Measurements from ENCODE around the gene ACBD3.
"Not testable (repeated sequence)": the region's sequence is repeated elsewhere in the genome, so short reads cannot be mapped to it uniquely, and the experiment has no call there.

Gene ACBD3

DNA sequence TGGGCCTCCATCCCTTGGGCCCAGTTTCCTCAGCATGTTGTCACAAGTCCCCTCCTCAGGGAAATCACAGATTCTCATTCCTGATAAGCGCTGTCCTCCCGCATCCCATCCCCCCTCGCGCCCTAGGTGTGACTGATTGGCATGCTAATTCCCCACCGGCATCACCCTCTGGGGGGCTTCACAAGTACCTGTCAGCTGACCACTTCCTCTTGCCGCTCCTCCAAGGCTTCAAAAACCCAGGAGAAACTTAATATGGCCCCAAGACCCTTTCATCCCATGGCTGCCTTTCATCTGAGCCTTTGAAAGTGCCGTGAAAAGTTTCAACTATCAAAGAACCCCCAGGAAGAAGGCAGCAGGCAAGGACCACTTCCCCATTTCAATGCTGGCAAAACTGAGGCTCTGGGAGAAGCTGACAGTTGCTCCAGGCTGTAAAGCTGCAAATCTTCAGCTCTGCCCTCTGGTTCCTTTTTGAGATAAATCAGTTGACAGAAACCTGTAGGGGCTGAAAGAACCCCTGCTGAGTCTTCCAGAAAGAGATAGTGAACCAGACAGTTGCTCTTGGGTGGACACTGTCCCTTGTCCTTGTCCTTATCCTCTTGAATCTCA is 24.1 kb upstream of the ACBD3 start:
- TF ChIP-seq, protein P1, sequence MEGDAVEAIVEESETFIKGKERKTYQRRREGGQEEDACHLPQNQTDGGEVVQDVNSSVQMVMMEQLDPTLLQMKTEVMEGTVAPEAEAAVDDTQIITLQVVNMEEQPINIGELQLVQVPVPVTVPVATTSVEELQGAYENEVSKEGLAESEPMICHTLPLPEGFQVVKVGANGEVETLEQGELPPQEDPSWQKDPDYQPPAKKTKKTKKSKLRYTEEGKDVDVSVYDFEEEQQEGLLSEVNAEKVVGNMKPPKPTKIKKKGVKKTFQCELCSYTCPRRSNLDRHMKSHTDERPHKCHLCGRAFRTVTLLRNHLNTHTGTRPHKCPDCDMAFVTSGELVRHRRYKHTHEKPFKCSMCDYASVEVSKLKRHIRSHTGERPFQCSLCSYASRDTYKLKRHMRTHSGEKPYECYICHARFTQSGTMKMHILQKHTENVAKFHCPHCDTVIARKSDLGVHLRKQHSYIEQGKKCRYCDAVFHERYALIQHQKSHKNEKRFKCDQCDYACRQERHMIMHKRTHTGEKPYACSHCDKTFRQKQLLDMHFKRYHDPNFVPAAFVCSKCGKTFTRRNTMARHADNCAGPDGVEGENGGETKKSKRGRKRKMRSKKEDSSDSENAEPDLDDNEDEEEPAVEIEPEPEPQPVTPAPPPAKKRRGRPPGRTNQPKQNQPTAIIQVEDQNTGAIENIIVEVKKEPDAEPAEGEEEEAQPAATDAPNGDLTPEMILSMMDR (conservative IDR thresholded peaks at IDR 0.05; ENCODE audit: low read depth, low read length): no peak
- no peak for DNase-seq (ENCODE audit: low read depth)
- H3K4me3 ChIP-seq (ENCODE audit: low read length): no peak overlapping the region

DNA sequence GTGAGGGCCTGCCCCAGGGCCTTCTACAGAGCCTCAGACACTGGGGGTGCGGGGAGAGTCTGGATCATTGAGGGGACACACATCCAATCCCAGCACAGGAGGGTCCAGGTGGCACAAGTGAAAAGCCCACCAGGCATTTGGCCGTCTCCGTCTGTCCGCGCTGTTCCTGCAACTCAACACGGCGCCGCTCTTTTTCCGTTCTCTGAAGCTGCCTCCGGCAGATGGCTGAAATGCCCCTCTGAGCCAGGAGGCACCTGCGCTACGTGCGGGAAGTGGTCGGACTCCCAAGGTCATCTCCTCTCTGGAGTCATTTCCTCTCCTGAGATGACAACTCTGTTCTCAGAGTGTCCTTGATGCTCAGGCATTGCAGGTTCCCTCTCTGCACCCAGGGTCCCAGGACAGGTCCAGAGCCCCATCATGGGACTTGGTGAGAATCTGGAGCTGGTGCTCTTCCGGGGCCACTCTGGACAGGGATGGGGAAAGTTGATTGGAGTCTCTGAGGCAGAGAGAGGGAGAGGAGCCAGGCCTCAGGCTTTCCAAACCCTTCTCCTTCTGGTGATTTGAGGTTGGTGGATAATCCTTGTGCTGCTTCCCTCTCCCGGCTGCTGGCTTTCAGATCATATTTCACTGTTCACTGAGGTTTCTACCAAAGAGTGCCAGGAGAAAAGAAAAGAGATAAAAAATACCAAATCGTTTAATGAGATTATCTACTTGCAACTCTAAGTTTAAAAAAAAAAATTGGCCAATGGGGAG is 22.9 kb upstream of the ACBD3 start:
- H3K4me3 ChIP-seq (ENCODE audit: low read length): no peak overlapping the region
- DNase-seq (ENCODE audit: low read depth): no peak
- TF ChIP-seq, protein P1 (conservative IDR thresholded peaks at IDR 0.05; ENCODE audit: low read depth, low read length): no peak

DNA sequence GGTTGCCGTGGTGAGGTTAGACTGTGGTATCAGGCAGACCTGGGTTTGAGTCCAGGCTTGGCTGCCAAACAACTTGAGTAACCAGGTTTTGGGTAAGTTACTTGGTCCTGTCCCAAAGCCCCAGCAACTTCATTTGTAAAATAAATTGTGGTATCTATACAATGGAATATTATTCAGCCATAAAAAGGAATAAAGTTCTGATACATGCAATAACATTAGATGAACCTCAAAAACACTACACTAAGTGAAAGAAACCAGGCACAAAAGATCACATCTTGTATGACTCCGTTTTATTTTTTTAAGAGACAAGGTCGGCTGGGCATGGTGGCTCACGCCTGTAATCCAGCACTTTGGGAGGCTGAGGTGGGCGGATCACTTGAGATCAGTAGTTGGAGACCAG is 20.5 kb upstream of the ACBD3 start:
- no peak for DNase-seq (ENCODE audit: low read depth)
- no peak overlapping the region for H3K4me3 ChIP-seq (ENCODE audit: low read length)
- TF ChIP-seq, protein P1 (conservative IDR thresholded peaks at IDR 0.05; ENCODE audit: low read depth, low read length): no peak

DNA sequence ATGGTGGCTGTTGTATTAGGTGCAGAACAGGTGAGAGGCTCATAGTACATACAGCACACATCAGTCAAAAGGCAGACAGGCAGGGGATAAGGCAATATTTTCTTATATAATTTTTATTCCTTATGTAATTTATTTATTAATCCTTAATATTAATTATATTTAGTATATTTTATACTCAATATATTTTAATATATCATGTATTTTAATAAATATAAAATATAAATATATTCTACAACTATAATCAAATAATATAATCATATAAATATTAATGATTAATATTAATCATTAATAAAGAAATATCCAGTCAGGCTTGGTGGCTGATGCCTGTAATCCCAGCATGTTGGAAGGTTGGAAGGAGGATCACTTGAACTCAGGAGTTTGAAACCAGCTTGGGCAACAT is 17.7 kb upstream of the ACBD3 start:
- no peak overlapping the region for H3K4me3 ChIP-seq (ENCODE audit: low read length)
- TF ChIP-seq, protein P1 (conservative IDR thresholded peaks at IDR 0.05; ENCODE audit: low read depth, low read length): no peak
- DNase-seq (ENCODE audit: low read depth): no peak

DNA sequence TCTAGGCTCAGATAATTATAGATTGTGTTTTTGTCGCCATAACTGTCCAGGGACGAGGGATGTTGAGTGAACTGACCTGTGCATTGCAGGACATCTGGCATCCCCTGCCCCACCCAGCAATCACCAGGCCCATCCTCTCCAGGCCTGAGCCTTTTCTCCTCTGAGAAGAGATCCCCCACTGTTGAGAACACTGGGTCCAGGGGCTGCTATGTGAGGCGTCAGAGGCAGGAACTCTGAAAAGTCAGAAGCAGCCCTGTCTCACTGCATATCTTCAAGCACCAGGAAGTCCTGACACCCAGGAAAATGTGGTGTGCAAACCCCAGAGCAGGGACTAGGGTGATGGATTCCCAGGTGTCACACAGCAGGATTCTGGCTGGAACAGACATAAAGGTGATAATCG is 17.1 kb upstream of the ACBD3 start:
- no peak overlapping the region for H3K4me3 ChIP-seq (ENCODE audit: low read length)
- DNase-seq (ENCODE audit: low read depth): no peak
- TF ChIP-seq, protein P1 (conservative IDR thresholded peaks at IDR 0.05; ENCODE audit: low read depth, low read length): no peak

DNA sequence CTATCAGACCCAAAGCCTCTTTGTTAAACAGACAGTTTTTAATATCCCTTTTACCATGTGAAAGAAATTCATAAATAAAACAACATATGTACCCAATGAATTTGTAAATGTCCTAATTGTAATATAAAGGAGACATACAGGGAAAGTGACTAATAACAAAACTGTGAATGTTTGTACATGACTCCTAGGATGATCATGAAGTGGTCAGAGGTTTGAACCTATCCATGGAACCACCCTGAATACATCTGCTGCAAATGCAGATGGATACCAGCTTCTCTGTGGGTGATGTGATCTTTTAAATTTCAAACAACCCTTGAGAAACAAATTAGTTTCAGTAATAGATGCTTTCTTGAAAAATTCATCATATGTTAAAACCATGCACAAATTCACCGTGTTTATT is 16.7 kb upstream of the ACBD3 start:
- no peak for DNase-seq (ENCODE audit: low read depth)
- TF ChIP-seq, protein P1 (conservative IDR thresholded peaks at IDR 0.05; ENCODE audit: low read depth, low read length): no peak
- no peak overlapping the region for H3K4me3 ChIP-seq (ENCODE audit: low read length)

DNA sequence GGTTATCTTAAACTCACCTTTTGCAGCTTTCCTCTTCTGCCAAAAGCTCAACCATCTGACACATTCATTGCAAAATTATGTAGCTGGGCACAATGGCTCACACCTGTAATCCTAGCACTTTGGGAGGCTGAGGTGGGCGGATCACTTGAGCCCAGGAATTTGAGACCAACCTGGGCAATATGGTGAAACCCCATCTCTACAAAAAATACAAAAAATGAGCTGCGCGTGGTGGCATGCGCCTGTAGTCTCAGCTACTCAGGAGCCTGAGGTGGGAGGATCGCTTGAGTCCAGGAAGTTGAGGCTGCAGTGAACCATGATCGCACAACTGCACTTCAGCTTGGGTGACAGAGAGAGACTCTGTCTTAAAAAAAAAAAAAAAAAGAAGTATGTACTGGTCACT is 16.1 kb upstream of the ACBD3 start:
- H3K4me3 ChIP-seq (ENCODE audit: low read length); DNase-seq (ENCODE audit: low read depth): not testable (repeated sequence)

All from retinal pigment epithelial cell (primary cell).